MM.1S (cell line): ENCODE results near the gene CDK5RAP2.

Experiments
- CTCF ChIP-seq: fragments of 300-600 bp; sonication (generic); IDR thresholded peaks from 2 replicates; pipeline ENCODE4 v1.5.1; 2016; ENCODE audit warnings: antibody characterized with exemption, low read length, mixed read lengths
- EZH2 ChIP-seq: fragments of 300-600 bp; sonication (generic); optimal IDR thresholded peaks from 2 replicates; pipeline ENCODE3; 2017; ENCODE audit warnings: low read depth, mild to moderate bottlenecking, antibody characterized with exemption, low read length, mixed read lengths
- EZH2phosphoT487 ChIP-seq: fragments of 300-600 bp; sonication (generic); IDR thresholded peaks from 2 replicates; pipeline ENCODE4 v1.6.1; 2018; ENCODE audit warnings: antibody characterized with exemption, low read length

GRCh38 chr9:120360046-120360445 lies 219.9 kb downstream of the CDK5RAP2 start:
- TF ChIP-seq CTCF: no peak
- no peak for TF ChIP-seq EZH2phosphoT487
- TF ChIP-seq EZH2: no peak
